Right ventricle myocardium superior (tissue), 1 donor: ENCODE measurements around the gene CD300LF. TPM values are rescaled to one million over a fixed set of nuclear protein-coding genes. Genes with fewer than 3 reads are reported as not detected.

Source experiments
- ATAC-seq: fragments of 200-7000 bp; cut with Tn5 transposase; one replicate; pipeline ENCODE4 v1.9.1; 2020; ENCODE audit warnings: mild to moderate bottlenecking; ENCODE audit not compliant: poor library complexity
- DNase-seq: peaks from one replicate; pipeline ENCODE4 v3.0.0-alpha.2; 2020
- intact Hi-C: fragments of 100-400 bp; cut with DNase I; formaldehyde crosslinking; loops from one replicate; pipeline ENCODE4 v1.11.2; 2022
- long read RNA-seq: library from polyadenylated mRNA; unstranded; transcript quantifications from one replicate; pipeline ENCODE4 v2.0.0, GENCODE V29; 2021
- total RNA-seq: library from RNA; stranded (reverse); fragmentation: NEBNext Ultra II Directional; extraction: Animal tissue kit (Norgen Biotek cat#: 25700); gene quantifications from one replicate; pipeline ENCODE4 v1.2.1, GENCODE V29; 2021
- donor health status: DM: no; HTN: yes; CAD: no; lungs with severe emphysema.

The CD300LF gene
- total RNA-seq: not detected
- long read RNA-seq: 0 reads

- ATAC-seq (peak; percentile 68), DNase-seq (peak; percentile 70)
- intact Hi-C loops: no loop called here
These were observed at the start of gene CD300LF for GRCh38 chr17:74712756-74713155. Gene CD300LF (minus strand): TSS chr17:74712923. CDS start chr17:74712866, 57 bp downstream.

- intact Hi-C loops: no loop called here
- DNase-seq (no peak), ATAC-seq (no peak)
These were observed 49.2 kb upstream of the CD300LF start for GRCh38 chr17:74761931-74762330.

GRCh38 chr17:74761419-74761818 lies 48.7 kb upstream of the CD300LF start:
- intact Hi-C loops: no loop called here
- DNase-seq (no peak), ATAC-seq (no peak)

- ATAC-seq (peak; percentile 16), DNase-seq (no peak)
- intact Hi-C loops: no loop called here
These were observed 47.8 kb upstream of the CD300LF start for GRCh38 chr17:74760404-74761105.

GRCh38 chr17:74759941-74760340 lies 47.2 kb upstream of the CD300LF start:
- no peak for ATAC-seq
- no peak for DNase-seq
- intact Hi-C loops: no loop called here

GRCh38 chr17:74759243-74759801 lies 46.6 kb upstream of the CD300LF start:
- intact Hi-C loops: no loop called here
- ATAC-seq: peak; percentile 6
- DNase-seq: no peak

GRCh38 chr17:74758848-74759168 lies 46.1 kb upstream of the CD300LF start:
- ATAC-seq (peak; percentile 38), DNase-seq (no peak)
- intact Hi-C loops: no loop called here

GRCh38 chr17:74757931-74758847 lies 45.5 kb upstream of the CD300LF start:
- ATAC-seq: peak; percentile 64
- intact Hi-C loops: no loop called here
- DNase-seq: peak; percentile 64

- DNase-seq (peak; percentile 79), ATAC-seq (peak; percentile 40)
These were observed 44.8 kb upstream of the CD300LF start for GRCh38 chr17:74757502-74757901.

GRCh38 chr17:74756891-74757290 lies 44.2 kb upstream of the CD300LF start:
- intact Hi-C loops: no loop called here
- DNase-seq (no peak), ATAC-seq (no peak)

More at GRCh38 chr17:74757502-74757901, 44.8 kb upstream of the CD300LF start:
- intact Hi-C loops: no loop called here

GRCh38 chr17:74755533-74755932 lies 42.8 kb upstream of the CD300LF start:
- DNase-seq (no peak), ATAC-seq (no peak)
- intact Hi-C loops: no loop called here

GRCh38 chr17:74754832-74755231 lies 42.1 kb upstream of the CD300LF start:
- no peak for ATAC-seq
- no peak for DNase-seq
- intact Hi-C loops: no loop called here

GRCh38 chr17:74752822-74753401 lies 40.2 kb upstream of the CD300LF start:
- no peak for DNase-seq
- no peak for ATAC-seq
- intact Hi-C loops: no loop called here

GRCh38 chr17:74752415-74752814 lies 39.7 kb upstream of the CD300LF start:
- ATAC-seq (no peak), DNase-seq (no peak)
- intact Hi-C loops: no loop called here

GRCh38 chr17:74750327-74751069 lies 37.8 kb upstream of the CD300LF start:
- DNase-seq (no peak), ATAC-seq (no peak)
- intact Hi-C loops: no loop called here

GRCh38 chr17:74750039-74750326 lies 37.3 kb upstream of the CD300LF start:
- ATAC-seq: no peak

GRCh38 chr17:74749279-74750038 lies 36.7 kb upstream of the CD300LF start:
- DNase-seq: peak; percentile 67
- ATAC-seq: peak; percentile 9
- intact Hi-C loops: no loop called here

More at GRCh38 chr17:74750039-74750326, 37.3 kb upstream of the CD300LF start:
- intact Hi-C loops: no loop called here
- no peak for DNase-seq
